Measurements from ENCODE around the gene MOV10.
"Not testable (repeated sequence)": the region's sequence is repeated elsewhere in the genome, so short reads cannot be mapped to it uniquely, and the experiment has no call there.

MOV10 gene

GRCh38 chr1:112634367-112634766, 40.1 kb upstream of the MOV10 start:
- DNase-seq (ENCODE audit: low read depth) = no peak
- no peak for TF ChIP-seq CTCF (IDR thresholded peaks at IDR 0.05; ENCODE audit: low read depth, low read length, missing control alignments)
- no peak overlapping the region for H3K4me3 ChIP-seq (ENCODE audit: low read depth, low read length)

- no peak for DNase-seq (ENCODE audit: low read depth)
- TF ChIP-seq CTCF (IDR thresholded peaks at IDR 0.05; ENCODE audit: low read depth, low read length, missing control alignments) = no peak
- no peak overlapping the region; the same call in 1 of the 2 replicates for H3K4me3 ChIP-seq (ENCODE audit: low read depth, low read length)
These were observed 38.4 kb upstream of the MOV10 start for GRCh38 chr1:112636056-112636455.

GRCh38 chr1:112636597-112637253, 37.7 kb upstream of the MOV10 start:
- no peak overlapping the region for H3K4me3 ChIP-seq (ENCODE audit: low read depth, low read length)
- no peak for TF ChIP-seq CTCF (IDR thresholded peaks at IDR 0.05; ENCODE audit: low read depth, low read length, missing control alignments)
- DNase-seq (ENCODE audit: low read depth) = no peak

- no peak for TF ChIP-seq CTCF (IDR thresholded peaks at IDR 0.05; ENCODE audit: low read depth, low read length, missing control alignments)
- H3K4me3 ChIP-seq (ENCODE audit: low read depth, low read length) = no peak overlapping the region
- no peak for DNase-seq (ENCODE audit: low read depth)
These were observed 37.0 kb upstream of the MOV10 start for GRCh38 chr1:112637254-112638109.

- no peak for DNase-seq (ENCODE audit: low read depth)
- no peak overlapping the region for H3K4me3 ChIP-seq (ENCODE audit: low read depth, low read length)
- TF ChIP-seq CTCF (IDR thresholded peaks at IDR 0.05; ENCODE audit: low read depth, low read length, missing control alignments) = no peak
These were observed 36.4 kb upstream of the MOV10 start for GRCh38 chr1:112638110-112638428.

GRCh38 chr1:112640437-112640836, 34.0 kb upstream of the MOV10 start:
- not testable (repeated sequence) for H3K4me3 ChIP-seq (ENCODE audit: low read depth, low read length); DNase-seq (ENCODE audit: low read depth)

- TF ChIP-seq CTCF (IDR thresholded peaks at IDR 0.05; ENCODE audit: low read depth, low read length, missing control alignments) = no peak
- DNase-seq (ENCODE audit: low read depth) = no peak
- H3K4me3 ChIP-seq (ENCODE audit: low read depth, low read length) = no peak overlapping the region
These were observed 31.4 kb upstream of the MOV10 start for GRCh38 chr1:112643080-112643479.
